WTC11 (cell line): Measurements from ENCODE around the gene KIF17. TPM values are rescaled to one million over a fixed set of nuclear protein-coding genes. Genes with fewer than 3 reads are reported as not detected.

Source experiments
- ATAC-seq: fragments of 200-7000 bp; cut with Tn5 transposase; 2 replicates; pipeline ENCODE4 v1.10.0; 2021; ENCODE audit warnings: mild to moderate bottlenecking, moderate library complexity
- CTCF ChIA-PET: fragments of 300-600 bp; sonication (Branson Sonifier 250); formaldehyde crosslinking; loops from one replicate; lab custom pipeline; 2021; ENCODE audit warnings: antibody characterized with exemption; lab: Charles Lee
- POLR2A ChIA-PET: fragments of 350-600 bp; sonication (Branson Sonifier 250); formaldehyde crosslinking; loops from one replicate; lab custom pipeline; 2021; ENCODE audit warnings: antibody characterized with exemption; lab: Charles Lee
- DNase-seq: peaks from one replicate; pipeline ENCODE4 v3.0.0; 2021; ENCODE audit warnings: low spot score
- H3K27ac Mint-ChIP-seq: 2 replicates; pipeline ENCODE4 v1.8.0; 2021; ENCODE audit warnings: mixed read lengths
- H3K27me3 Mint-ChIP-seq: 2 replicates; pipeline ENCODE4 v1.8.0; 2021; ENCODE audit warnings: low read depth, mild to moderate bottlenecking, moderate library complexity, mixed read lengths
- H3K36me3 Mint-ChIP-seq: 2 replicates; pipeline ENCODE4 v1.8.0; 2021; ENCODE audit warnings: mixed read lengths
- H3K4me1 Mint-ChIP-seq: 2 replicates; pipeline ENCODE4 v1.8.0; 2022; ENCODE audit warnings: mixed read lengths
- H3K4me3 Mint-ChIP-seq: 2 replicates; pipeline ENCODE4 v1.8.0; 2021; ENCODE audit warnings: mild to moderate bottlenecking, moderate library complexity, mixed read lengths
- H3K9me3 Mint-ChIP-seq: 2 replicates; pipeline ENCODE4 v1.8.0; 2021; ENCODE audit warnings: mixed read lengths
- CBFB ChIP-seq: sonication (generic); formaldehyde crosslinking; IDR thresholded peaks from 2 replicates; pipeline ENCODE4 v1.8.1; 2022; ENCODE audit warnings: mild to moderate bottlenecking, low read depth, missing genetic modification reagents
- CREM ChIP-seq: sonication (generic); formaldehyde crosslinking; IDR thresholded peaks from 2 replicates; pipeline ENCODE4 v1.8.1; 2022; ENCODE audit warnings: mild to moderate bottlenecking, missing genetic modification reagents, moderate library complexity
- EMX1 ChIP-seq: fragments of 250-450 bp; sonication (Bioruptor Pico); IDR thresholded peaks from 2 replicates; pipeline ENCODE4 v1.8.0; 2021; ENCODE audit warnings: mild to moderate bottlenecking
- ETV6 ChIP-seq: sonication (generic); formaldehyde crosslinking; IDR thresholded peaks from 2 replicates; pipeline ENCODE4 v1.8.1; 2022; ENCODE audit warnings: mild to moderate bottlenecking, missing genetic modification reagents
- FOXP1 ChIP-seq: sonication (generic); formaldehyde crosslinking; IDR thresholded peaks from 2 replicates; pipeline ENCODE4 v1.8.0; 2022; ENCODE audit warnings: missing genetic modification reagents, mild to moderate bottlenecking, moderate library complexity, borderline replicate concordance
- GRHL2 ChIP-seq: fragments of 250-450 bp; sonication (Bioruptor Pico); IDR thresholded peaks from 2 replicates; pipeline ENCODE4 v1.8.0; 2022; ENCODE audit warnings: mild to moderate bottlenecking, moderate library complexity; ENCODE audit not compliant: insufficient replicate concordance, severe bottlenecking
- IRF2 ChIP-seq: sonication (generic); formaldehyde crosslinking; IDR thresholded peaks from 2 replicates; pipeline ENCODE4 v1.8.0; 2022; ENCODE audit warnings: low read depth, missing genetic modification reagents, borderline replicate concordance
- JAZF1 ChIP-seq: fragments of 250-450 bp; sonication (Bioruptor Pico); IDR thresholded peaks from 2 replicates; pipeline ENCODE4 v1.9.0; 2021; ENCODE audit warnings: moderate library complexity, mild to moderate bottlenecking, inconsistent platforms
- JUN ChIP-seq: sonication (generic); formaldehyde crosslinking; IDR thresholded peaks from 2 replicates; pipeline ENCODE4 v1.8.0; 2023; ENCODE audit warnings: mild to moderate bottlenecking, missing genetic modification reagents
- MXD4 ChIP-seq: fragments of 250-450 bp; sonication (Bioruptor Pico); IDR thresholded peaks from 2 replicates; pipeline ENCODE4 v1.8.0; 2021; ENCODE audit warnings: mild to moderate bottlenecking, moderate library complexity, borderline replicate concordance
- NR1H2 ChIP-seq: sonication (generic); formaldehyde crosslinking; IDR thresholded peaks from 2 replicates; pipeline ENCODE4 v1.9.0; 2021; ENCODE audit warnings: mild to moderate bottlenecking, moderate library complexity, missing genetic modification reagents
- NR3C1 ChIP-seq: sonication (generic); formaldehyde crosslinking; conservative IDR thresholded peaks from 2 replicates; pipeline ENCODE4 v1.8.1; 2023; ENCODE audit warnings: low read depth, mild to moderate bottlenecking, missing genetic modification reagents
- RORB ChIP-seq: fragments of 250-450 bp; sonication (Bioruptor Pico); IDR thresholded peaks from 2 replicates; pipeline ENCODE4 v1.9.0; 2021; ENCODE audit warnings: mild to moderate bottlenecking
- SP1 ChIP-seq: sonication (generic); formaldehyde crosslinking; conservative IDR thresholded peaks from 2 replicates; pipeline ENCODE4 v1.8.1; 2022; ENCODE audit warnings: missing genetic modification reagents
- ZNF138 ChIP-seq: sonication (generic); formaldehyde crosslinking; conservative IDR thresholded peaks from 2 replicates; pipeline ENCODE4 v1.8.1; 2022; ENCODE audit warnings: mild to moderate bottlenecking, moderate library complexity, missing genetic modification reagents
- ZNF263 ChIP-seq: sonication (generic); formaldehyde crosslinking; IDR thresholded peaks from 2 replicates; pipeline ENCODE4 v1.8.1; 2022; ENCODE audit warnings: low read depth, mild to moderate bottlenecking, moderate library complexity, missing genetic modification reagents
- total RNA-seq: library from RNA; stranded (reverse); gene quantifications from 3 replicates; pipeline ENCODE4 v1.2.3, GENCODE V29; 2021
- TF ChIP-seq, protein P1 (sequence below): fragments of 250-450 bp; sonication (Bioruptor Pico); IDR thresholded peaks from 2 replicates; pipeline ENCODE4 v1.9.0; 2021; ENCODE audit warnings: mild to moderate bottlenecking
- TF ChIP-seq, protein P2 (sequence below): sonication (generic); formaldehyde crosslinking; IDR thresholded peaks from 2 replicates; pipeline ENCODE4 v1.8.1; 2023; ENCODE audit warnings: mild to moderate bottlenecking, missing genetic modification reagents, moderate library complexity
- TF ChIP-seq, protein P3 (sequence below): sonication (generic); formaldehyde crosslinking; IDR thresholded peaks from 2 replicates; pipeline ENCODE4 v1.8.0; 2022; ENCODE audit warnings: mild to moderate bottlenecking, missing genetic modification reagents
- TF ChIP-seq, protein P4 (sequence below): sonication (generic); formaldehyde crosslinking; IDR thresholded peaks from 2 replicates; pipeline ENCODE4 v1.8.0; 2023; ENCODE audit warnings: missing genetic modification reagents, mild to moderate bottlenecking, borderline replicate concordance
- TF ChIP-seq, protein P5 (sequence below): sonication (generic); formaldehyde crosslinking; IDR thresholded peaks from 2 replicates; pipeline ENCODE4 v1.8.0; 2022; ENCODE audit warnings: mild to moderate bottlenecking, missing genetic modification reagents
- TF ChIP-seq, protein P6 (sequence below): sonication (generic); formaldehyde crosslinking; IDR thresholded peaks from 2 replicates; pipeline ENCODE4 v1.8.0; 2022; ENCODE audit warnings: mild to moderate bottlenecking, missing genetic modification reagents
- TF ChIP-seq, protein P7 (sequence below): sonication (generic); formaldehyde crosslinking; IDR thresholded peaks from 2 replicates; pipeline ENCODE4 v1.8.0; 2023; ENCODE audit warnings: mild to moderate bottlenecking, missing genetic modification reagents

The KIF17 gene
- total RNA-seq, 1 experiment from 2014 or later: 8.1 TPM

DNA sequence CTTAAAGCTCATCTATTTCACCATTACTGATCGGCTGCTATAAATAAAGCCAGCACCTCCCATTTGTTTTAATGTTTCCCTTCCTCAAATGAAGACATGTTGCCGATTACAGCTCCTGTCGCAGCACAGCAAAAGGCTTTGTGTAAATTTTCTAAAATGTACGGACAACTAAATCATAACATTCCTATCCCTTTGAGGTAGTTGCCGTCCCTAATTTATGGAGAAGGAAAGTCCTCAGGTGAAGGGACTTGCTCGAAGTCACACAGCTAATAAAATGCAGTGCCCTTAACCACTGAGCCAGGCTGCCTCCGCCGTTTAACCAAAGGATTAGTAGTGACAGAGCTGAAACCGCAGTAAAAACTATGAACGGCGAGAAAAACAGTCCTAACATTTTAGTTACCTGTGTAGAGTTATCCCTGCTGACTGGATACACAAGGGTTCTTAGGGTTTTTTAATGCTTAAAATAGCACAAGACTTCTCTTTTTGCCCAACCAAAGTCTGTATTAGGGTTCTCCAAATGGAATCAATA lies 83.7 kb downstream of the KIF17 start (continued):
- TF ChIP-seq ZNF263 (CRISPR knock-in tag) (no peak), IRF2 (CRISPR knock-in tag) (no peak), ZNF138 (no peak), EMX1 (CRISPR knock-in tag) (no peak), JAZF1 (CRISPR knock-in tag) (no peak), NR3C1 (CRISPR knock-in tag) (no peak), MXD4 (CRISPR knock-in tag) (no peak), FOXP1 (CRISPR knock-in tag) (no peak)

DNA sequence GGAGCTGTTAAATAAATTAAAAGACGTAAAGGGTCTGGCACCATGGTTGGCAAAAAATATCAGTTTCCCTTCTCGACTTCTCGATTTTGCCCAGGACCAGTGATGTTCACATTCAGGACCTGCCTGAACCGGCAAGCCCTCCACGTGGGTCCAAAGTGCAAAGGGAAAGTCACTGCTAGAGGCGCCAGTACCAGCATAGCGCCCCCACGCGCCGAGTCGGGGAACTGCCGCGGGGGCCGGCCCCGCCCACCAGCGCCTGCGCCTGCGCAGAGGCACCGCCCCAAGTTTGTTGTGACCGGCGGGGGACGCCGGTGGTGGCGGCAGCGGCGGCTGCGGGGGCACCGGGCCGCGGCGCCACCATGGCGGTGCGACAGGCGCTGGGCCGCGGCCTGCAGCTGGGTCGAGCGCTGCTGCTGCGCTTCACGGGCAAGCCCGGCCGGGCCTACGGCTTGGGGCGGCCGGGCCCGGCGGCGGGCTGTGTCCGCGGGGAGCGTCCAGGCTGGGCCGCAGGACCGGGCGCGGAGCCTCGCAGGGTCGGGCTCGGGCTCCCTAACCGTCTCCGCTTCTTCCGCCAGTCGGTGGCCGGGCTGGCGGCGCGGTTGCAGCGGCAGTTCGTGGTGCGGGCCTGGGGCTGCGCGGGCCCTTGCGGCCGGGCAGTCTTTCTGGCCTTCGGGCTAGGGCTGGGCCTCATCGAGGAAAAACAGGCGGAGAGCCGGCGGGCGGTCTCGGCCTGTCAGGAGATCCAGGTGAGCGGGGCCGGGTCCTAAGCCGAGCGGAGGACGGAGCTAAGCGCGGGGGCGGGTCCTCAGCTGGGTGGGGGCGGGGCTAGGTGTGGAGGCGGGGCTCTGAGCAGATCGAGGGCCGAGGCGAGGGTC lies 84.4 kb downstream of the KIF17 start, which contains the start of gene PINK1:
PINK1 (plus strand) TSS at position 269 of the 875 bp plus-strand sequence; CDS start at position 360, 91 bp downstream.
- ATAC-seq (peak; percentile 89), DNase-seq (peak; percentile 90)
- POLR2A ChIA-PET: interaction anchor here (0.5 to 1.6 kb wide), 8 partner anchors 17 to 153 kb away, joined by 3 to 9 read pairs (median 4); partner anchors contain the start of genes FAM43B and HP1BP3
- CTCF ChIA-PET: interaction anchor here (0.5 to 3.3 kb wide), 57 partner anchors 8 to 1953 kb away, joined by 3 to 153 read pairs (median 4); partner anchors contain the start of genes CDA, DDOST and KIF17
- H3K4me3 Mint-ChIP-seq: peak within 1 kb of the TSS; percentile 93
- H3K27ac Mint-ChIP-seq: peak within 1 kb of the TSS; percentile 98
- H3K36me3 Mint-ChIP-seq: peaks cover 14% of the 10 kb centered on the region
- H3K4me1 Mint-ChIP-seq: peaks cover 13% of the 10 kb centered on the region
- H3K27me3 Mint-ChIP-seq: peaks cover 15% of the 10 kb centered on the region
- peaks cover 13% of the 10 kb centered on the region for H3K9me3 Mint-ChIP-seq
- TF ChIP-seq, protein P1, sequence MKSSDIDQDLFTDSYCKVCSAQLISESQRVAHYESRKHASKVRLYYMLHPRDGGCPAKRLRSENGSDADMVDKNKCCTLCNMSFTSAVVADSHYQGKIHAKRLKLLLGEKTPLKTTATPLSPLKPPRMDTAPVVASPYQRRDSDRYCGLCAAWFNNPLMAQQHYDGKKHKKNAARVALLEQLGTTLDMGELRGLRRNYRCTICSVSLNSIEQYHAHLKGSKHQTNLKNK (CRISPR knock-in tag): no peak
- TF ChIP-seq GRHL2 (CRISPR knock-in tag) (no peak), RORB (CRISPR knock-in tag) (no peak), JUN (CRISPR knock-in tag) (0 out of 2 replicates have a peak, but pooled peaks have one; percentile 44), SP1 (peak; percentile 79), CBFB (CRISPR knock-in tag) (peak; percentile 44; the same call in 1 of the 2 replicates), NR1H2 (no peak), FOXP1 (CRISPR knock-in tag) (peak; percentile 53; the same call in 1 of the 2 replicates), CREM (CRISPR knock-in tag) (0 out of 2 replicates have a peak, but pooled peaks have one; percentile 26), ETV6 (CRISPR knock-in tag) (peak; percentile 59)
- TF ChIP-seq, protein P2, sequence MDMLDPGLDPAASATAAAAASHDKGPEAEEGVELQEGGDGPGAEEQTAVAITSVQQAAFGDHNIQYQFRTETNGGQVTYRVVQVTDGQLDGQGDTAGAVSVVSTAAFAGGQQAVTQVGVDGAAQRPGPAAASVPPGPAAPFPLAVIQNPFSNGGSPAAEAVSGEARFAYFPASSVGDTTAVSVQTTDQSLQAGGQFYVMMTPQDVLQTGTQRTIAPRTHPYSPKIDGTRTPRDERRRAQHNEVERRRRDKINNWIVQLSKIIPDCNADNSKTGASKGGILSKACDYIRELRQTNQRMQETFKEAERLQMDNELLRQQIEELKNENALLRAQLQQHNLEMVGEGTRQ (CRISPR knock-in tag): peak; percentile 73
- TF ChIP-seq, protein P3, sequence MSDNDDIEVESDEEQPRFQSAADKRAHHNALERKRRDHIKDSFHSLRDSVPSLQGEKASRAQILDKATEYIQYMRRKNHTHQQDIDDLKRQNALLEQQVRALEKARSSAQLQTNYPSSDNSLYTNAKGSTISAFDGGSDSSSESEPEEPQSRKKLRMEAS: peak; percentile 94
- TF ChIP-seq, protein P4, sequence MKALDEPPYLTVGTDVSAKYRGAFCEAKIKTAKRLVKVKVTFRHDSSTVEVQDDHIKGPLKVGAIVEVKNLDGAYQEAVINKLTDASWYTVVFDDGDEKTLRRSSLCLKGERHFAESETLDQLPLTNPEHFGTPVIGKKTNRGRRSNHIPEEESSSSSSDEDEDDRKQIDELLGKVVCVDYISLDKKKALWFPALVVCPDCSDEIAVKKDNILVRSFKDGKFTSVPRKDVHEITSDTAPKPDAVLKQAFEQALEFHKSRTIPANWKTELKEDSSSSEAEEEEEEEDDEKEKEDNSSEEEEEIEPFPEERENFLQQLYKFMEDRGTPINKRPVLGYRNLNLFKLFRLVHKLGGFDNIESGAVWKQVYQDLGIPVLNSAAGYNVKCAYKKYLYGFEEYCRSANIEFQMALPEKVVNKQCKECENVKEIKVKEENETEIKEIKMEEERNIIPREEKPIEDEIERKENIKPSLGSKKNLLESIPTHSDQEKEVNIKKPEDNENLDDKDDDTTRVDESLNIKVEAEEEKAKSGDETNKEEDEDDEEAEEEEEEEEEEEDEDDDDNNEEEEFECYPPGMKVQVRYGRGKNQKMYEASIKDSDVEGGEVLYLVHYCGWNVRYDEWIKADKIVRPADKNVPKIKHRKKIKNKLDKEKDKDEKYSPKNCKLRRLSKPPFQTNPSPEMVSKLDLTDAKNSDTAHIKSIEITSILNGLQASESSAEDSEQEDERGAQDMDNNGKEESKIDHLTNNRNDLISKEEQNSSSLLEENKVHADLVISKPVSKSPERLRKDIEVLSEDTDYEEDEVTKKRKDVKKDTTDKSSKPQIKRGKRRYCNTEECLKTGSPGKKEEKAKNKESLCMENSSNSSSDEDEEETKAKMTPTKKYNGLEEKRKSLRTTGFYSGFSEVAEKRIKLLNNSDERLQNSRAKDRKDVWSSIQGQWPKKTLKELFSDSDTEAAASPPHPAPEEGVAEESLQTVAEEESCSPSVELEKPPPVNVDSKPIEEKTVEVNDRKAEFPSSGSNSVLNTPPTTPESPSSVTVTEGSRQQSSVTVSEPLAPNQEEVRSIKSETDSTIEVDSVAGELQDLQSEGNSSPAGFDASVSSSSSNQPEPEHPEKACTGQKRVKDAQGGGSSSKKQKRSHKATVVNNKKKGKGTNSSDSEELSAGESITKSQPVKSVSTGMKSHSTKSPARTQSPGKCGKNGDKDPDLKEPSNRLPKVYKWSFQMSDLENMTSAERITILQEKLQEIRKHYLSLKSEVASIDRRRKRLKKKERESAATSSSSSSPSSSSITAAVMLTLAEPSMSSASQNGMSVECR (CRISPR knock-in tag): no peak; the same call in 1 of the 2 replicates
- TF ChIP-seq, protein P5, sequence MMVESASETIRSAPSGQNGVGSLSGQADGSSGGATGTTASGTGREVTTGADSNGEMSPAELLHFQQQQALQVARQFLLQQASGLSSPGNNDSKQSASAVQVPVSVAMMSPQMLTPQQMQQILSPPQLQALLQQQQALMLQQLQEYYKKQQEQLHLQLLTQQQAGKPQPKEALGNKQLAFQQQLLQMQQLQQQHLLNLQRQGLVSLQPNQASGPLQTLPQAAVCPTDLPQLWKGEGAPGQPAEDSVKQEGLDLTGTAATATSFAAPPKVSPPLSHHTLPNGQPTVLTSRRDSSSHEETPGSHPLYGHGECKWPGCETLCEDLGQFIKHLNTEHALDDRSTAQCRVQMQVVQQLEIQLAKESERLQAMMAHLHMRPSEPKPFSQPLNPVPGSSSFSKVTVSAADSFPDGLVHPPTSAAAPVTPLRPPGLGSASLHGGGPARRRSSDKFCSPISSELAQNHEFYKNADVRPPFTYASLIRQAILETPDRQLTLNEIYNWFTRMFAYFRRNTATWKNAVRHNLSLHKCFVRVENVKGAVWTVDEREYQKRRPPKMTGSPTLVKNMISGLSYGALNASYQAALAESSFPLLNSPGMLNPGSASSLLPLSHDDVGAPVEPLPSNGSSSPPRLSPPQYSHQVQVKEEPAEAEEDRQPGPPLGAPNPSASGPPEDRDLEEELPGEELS (CRISPR knock-in tag): peak; percentile 59; the same call in 1 of the 2 replicates
- TF ChIP-seq, protein P6, sequence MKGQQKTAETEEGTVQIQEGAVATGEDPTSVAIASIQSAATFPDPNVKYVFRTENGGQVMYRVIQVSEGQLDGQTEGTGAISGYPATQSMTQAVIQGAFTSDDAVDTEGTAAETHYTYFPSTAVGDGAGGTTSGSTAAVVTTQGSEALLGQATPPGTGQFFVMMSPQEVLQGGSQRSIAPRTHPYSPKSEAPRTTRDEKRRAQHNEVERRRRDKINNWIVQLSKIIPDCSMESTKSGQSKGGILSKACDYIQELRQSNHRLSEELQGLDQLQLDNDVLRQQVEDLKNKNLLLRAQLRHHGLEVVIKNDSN: peak; percentile 74; the same call in 1 of the 2 replicates
- TF ChIP-seq, protein P7, sequence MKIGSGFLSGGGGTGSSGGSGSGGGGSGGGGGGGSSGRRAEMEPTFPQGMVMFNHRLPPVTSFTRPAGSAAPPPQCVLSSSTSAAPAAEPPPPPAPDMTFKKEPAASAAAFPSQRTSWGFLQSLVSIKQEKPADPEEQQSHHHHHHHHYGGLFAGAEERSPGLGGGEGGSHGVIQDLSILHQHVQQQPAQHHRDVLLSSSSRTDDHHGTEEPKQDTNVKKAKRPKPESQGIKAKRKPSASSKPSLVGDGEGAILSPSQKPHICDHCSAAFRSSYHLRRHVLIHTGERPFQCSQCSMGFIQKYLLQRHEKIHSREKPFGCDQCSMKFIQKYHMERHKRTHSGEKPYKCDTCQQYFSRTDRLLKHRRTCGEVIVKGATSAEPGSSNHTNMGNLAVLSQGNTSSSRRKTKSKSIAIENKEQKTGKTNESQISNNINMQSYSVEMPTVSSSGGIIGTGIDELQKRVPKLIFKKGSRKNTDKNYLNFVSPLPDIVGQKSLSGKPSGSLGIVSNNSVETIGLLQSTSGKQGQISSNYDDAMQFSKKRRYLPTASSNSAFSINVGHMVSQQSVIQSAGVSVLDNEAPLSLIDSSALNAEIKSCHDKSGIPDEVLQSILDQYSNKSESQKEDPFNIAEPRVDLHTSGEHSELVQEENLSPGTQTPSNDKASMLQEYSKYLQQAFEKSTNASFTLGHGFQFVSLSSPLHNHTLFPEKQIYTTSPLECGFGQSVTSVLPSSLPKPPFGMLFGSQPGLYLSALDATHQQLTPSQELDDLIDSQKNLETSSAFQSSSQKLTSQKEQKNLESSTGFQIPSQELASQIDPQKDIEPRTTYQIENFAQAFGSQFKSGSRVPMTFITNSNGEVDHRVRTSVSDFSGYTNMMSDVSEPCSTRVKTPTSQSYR (CRISPR knock-in tag): no peak
